Osteocyte (in vitro differentiated cells): ENCODE measurements around the gene SLC28A1. TPM values are rescaled to one million over a fixed set of nuclear protein-coding genes. Genes with fewer than 3 reads are reported as not detected.

Experiments used
- DNase-seq: peaks from one replicate; pipeline ENCODE4 v3.0.0; 2021; ENCODE audit warnings: mixed read lengths; ENCODE audit not compliant: unreplicated experiment; ENCODE audit errors: extremely low spot score
- H3K27ac Mint-ChIP-seq: one replicate; pipeline ENCODE4 v1.8.0; 2021; ENCODE audit warnings: mild to moderate bottlenecking, mixed read lengths; ENCODE audit not compliant: unreplicated experiment
- H3K27me3 Mint-ChIP-seq: one replicate; pipeline ENCODE4 v1.8.0; 2021; ENCODE audit warnings: mixed read lengths; ENCODE audit not compliant: unreplicated experiment
- H3K36me3 Mint-ChIP-seq: one replicate; pipeline ENCODE4 v1.8.0; 2021; ENCODE audit warnings: mixed read lengths; ENCODE audit not compliant: unreplicated experiment
- H3K4me1 Mint-ChIP-seq: one replicate; pipeline ENCODE4 v1.8.0; 2021; ENCODE audit warnings: mixed read lengths; ENCODE audit not compliant: unreplicated experiment
- H3K4me3 Mint-ChIP-seq: one replicate; pipeline ENCODE4 v1.8.0; 2021; ENCODE audit warnings: mild to moderate bottlenecking, moderate library complexity, mixed read lengths; ENCODE audit not compliant: unreplicated experiment
- H3K9me3 Mint-ChIP-seq: one replicate; pipeline ENCODE4 v1.8.0; 2021; ENCODE audit warnings: mixed read lengths; ENCODE audit not compliant: unreplicated experiment
- total RNA-seq: library from RNA; stranded (reverse); gene quantifications from 2 replicates; pipeline ENCODE4 v1.2.1, GENCODE V29; 2021
- TF ChIP-seq, protein P1 (sequence below): fragments of 200-600 bp; sonication (generic); IDR thresholded peaks from 2 replicates; pipeline ENCODE4 v1.5.0; 2021; ENCODE audit warnings: antibody characterized with exemption, mild to moderate bottlenecking, moderate library complexity

SLC28A1 gene
- total RNA-seq, 1 donor from 2014 or later, result not detected

DNA sequence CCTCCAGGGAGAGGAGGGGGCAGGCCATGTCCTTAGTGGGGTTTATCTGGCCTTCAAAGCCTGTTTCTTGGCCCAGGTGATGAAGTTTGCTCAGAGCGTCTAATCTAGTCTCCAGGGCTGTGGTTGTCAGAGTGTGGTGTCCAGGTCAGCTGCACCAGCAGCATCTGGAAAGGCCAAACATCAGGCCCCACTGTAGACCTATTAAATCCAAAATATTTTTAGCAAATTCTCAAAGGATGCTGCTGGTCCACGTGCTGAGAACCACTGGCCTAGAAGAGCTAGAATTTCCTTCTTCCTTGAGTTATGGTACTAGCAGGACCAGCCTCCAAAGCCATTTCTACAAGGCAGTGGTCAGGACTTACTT is 28.9 kb downstream of the SLC28A1 start:
- DNase-seq, result no peak
- H3K9me3 Mint-ChIP-seq, result no peaks in the 10 kb centered on the region
- TF ChIP-seq, protein P1, sequence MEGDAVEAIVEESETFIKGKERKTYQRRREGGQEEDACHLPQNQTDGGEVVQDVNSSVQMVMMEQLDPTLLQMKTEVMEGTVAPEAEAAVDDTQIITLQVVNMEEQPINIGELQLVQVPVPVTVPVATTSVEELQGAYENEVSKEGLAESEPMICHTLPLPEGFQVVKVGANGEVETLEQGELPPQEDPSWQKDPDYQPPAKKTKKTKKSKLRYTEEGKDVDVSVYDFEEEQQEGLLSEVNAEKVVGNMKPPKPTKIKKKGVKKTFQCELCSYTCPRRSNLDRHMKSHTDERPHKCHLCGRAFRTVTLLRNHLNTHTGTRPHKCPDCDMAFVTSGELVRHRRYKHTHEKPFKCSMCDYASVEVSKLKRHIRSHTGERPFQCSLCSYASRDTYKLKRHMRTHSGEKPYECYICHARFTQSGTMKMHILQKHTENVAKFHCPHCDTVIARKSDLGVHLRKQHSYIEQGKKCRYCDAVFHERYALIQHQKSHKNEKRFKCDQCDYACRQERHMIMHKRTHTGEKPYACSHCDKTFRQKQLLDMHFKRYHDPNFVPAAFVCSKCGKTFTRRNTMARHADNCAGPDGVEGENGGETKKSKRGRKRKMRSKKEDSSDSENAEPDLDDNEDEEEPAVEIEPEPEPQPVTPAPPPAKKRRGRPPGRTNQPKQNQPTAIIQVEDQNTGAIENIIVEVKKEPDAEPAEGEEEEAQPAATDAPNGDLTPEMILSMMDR, result no peak
- H3K4me3 Mint-ChIP-seq, result no peak overlapping the region
- peak overlapping the region; percentile 95 for H3K27ac Mint-ChIP-seq
- no peaks in the 10 kb centered on the region for H3K27me3 Mint-ChIP-seq
- no peaks in the 10 kb centered on the region for H3K36me3 Mint-ChIP-seq
- H3K4me1 Mint-ChIP-seq, result peaks cover 48% of the 10 kb centered on the region

DNA sequence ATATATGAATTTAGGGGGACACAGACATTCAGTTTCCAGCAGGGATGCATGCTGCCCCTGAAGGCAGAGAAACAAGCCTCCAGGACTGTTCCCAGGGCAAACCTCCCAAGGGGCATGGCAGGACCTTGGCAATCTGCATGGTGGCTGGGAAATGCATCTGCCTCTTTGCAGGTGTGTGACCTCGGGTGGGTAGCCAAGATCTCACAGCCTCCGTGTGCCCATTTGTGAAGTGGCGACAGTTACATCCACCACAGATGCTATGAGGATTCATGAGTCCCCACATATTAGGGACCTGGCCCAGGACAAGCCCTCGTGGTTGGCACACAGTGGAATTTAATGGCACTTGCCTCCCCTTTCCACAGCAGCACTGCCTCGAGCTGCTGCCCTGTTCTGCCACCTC is 29.9 kb downstream of the SLC28A1 start:
- Mint-ChIP-seq H3K27me3 (no peaks in the 10 kb centered on the region), H3K4me1 (peaks cover 44% of the 10 kb centered on the region), H3K27ac (peak overlapping the region; percentile 92), H3K9me3 (no peaks in the 10 kb centered on the region), H3K36me3 (no peaks in the 10 kb centered on the region), H3K4me3 (no peak overlapping the region)
- DNase-seq, result no peak
- TF ChIP-seq, protein P1, result no peak

DNA sequence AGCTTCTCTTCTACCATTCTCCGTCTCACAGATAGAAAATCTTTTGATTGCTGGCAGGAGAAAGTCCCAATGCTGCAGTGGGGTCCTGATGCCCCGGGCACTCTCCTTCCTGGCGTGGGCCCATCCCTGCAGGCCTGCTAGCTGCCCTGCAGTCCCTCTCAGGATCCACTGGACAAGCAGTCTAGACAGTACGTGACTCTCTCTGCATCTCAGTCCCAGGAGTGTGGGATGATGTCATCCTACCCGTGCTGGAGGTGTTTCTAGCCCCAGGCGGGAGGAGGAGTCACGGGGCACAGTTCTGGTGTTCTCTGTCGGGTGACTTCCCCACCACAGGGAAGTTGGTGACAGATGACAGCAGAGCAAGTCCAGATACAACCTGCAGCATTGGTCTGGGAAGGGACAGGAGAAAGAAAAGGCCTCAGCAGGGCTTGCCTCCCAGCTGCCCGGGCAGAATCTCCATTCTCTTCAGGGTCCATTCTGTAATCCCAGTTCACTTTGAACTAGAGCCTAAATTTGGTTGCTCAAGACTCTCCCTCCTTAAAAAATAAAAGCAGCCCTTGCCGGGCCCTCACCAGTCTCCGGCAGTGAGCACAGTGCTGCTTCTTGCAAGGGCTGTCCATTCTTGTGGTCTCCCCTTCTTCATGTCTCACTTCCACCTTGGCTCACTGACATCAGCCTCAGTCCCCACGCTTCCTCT is 30.6 kb downstream of the SLC28A1 start:
- no peaks in the 10 kb centered on the region for H3K36me3 Mint-ChIP-seq
- no peaks in the 10 kb centered on the region for H3K27me3 Mint-ChIP-seq
- peaks cover 44% of the 10 kb centered on the region for H3K4me1 Mint-ChIP-seq
- peak overlapping the region; percentile 92 for H3K27ac Mint-ChIP-seq
- no peak for DNase-seq
- no peaks in the 10 kb centered on the region for H3K9me3 Mint-ChIP-seq
- peak overlapping the region; percentile 43 for H3K4me3 Mint-ChIP-seq
- TF ChIP-seq, protein P1, result no peak

DNA sequence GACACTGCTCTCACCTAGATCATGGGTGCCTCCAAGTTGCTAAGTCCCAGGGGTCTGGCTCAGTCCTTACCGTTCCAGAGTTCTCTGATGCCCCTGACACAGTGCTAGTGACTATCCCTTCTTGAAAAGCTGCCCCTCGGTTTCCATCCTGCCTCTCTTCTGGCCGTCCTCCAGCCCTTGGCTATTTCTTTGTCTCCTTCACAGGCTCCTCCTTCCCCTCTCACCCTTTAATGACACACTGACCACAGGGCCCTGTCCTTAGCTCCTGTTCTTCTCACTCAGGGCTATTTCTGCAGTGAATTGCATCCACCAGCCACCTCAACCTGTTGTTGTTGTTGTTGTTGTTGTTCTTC is 31.1 kb downstream of the SLC28A1 start:
- DNase-seq, result no peak
- TF ChIP-seq, protein P1, result no peak
- Mint-ChIP-seq H3K36me3 (no peaks in the 10 kb centered on the region), H3K4me1 (peaks cover 43% of the 10 kb centered on the region), H3K4me3 (no peak overlapping the region), H3K9me3 (no peaks in the 10 kb centered on the region), H3K27ac (peak overlapping the region; percentile 92), H3K27me3 (no peaks in the 10 kb centered on the region)

DNA sequence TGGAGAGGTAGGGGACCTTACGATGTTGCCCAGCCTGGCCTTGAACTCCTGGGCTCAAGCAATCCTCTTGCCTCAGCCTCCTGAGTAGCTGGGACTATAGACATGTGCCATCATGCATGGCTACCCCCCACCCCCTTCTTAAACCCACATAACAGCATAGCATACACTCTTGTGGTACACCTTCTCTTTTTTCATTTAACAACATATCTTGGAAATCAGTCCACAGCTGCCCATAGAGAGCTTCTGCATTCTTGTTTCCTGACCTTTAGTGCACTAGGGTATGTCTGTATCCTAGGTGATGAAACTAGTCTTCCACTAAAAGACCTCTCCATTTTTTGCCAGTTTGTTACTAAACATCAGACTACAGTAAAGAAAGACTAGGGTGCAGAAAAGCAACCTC is 33.0 kb downstream of the SLC28A1 start:
- H3K27me3 Mint-ChIP-seq, result no peaks in the 10 kb centered on the region

More for the DNA sequence above, 33.0 kb downstream of the SLC28A1 start:
- Mint-ChIP-seq H3K4me1 (peaks cover 30% of the 10 kb centered on the region), H3K27ac (no peak overlapping the region), H3K36me3 (no peaks in the 10 kb centered on the region), H3K4me3 (no peak overlapping the region), H3K9me3 (no peaks in the 10 kb centered on the region)
- TF ChIP-seq, protein P1, result no peak
- no peak for DNase-seq
